ENCODE results near the gene DNM1L. TPM values are rescaled to one million over a fixed set of nuclear protein-coding genes. Genes with fewer than 3 reads are reported as not detected.

Gene DNM1L
- total RNA-seq, 1 experiment from 2014 or later: 112 TPM

DNA sequence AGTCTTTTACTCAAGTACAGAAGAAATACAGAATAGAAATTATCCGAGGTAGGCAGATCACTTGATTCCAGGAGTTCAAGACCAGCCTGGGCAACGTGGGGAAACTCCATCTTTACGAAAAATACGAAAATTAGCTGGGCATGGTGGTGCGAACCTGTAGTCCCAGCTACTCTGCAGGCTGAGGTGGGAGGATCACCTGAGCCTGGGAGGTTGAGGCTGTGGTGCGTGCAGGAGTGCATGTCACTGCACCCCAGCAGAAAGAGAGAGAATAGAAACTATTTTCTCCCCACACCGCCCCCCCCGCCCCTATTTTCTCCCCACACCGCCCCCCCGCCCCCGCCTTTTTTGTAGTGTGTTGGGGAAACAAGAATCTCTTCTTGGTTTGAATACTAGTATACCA is 2.2 kb downstream of the DNM1L start:
- no peaks in the 10 kb centered on the region for H3K9me2 ChIP-seq (ENCODE audit: insufficient read depth)
- peaks cover 21% of the 10 kb centered on the region; the same call in 1 of the 2 replicates for H3F3A ChIP-seq (ENCODE audit: insufficient read depth, low read depth)
- no peaks in the 10 kb centered on the region; the same call in none of the 2 replicates for H4K20me1 ChIP-seq (ENCODE audit: insufficient read depth)
- 0 out of 2 replicates have a peak overlapping the region, but pooled peaks have one; percentile 71 for H3K27ac ChIP-seq
- peak overlapping the region; percentile 82; the same call in 1 of the 2 replicates for H3K4me3 ChIP-seq
- no peak for DNase-seq
- no peaks in the 10 kb centered on the region for H3K27me3 ChIP-seq (ENCODE audit: insufficient read depth, low read depth)
- H3K9me3 ChIP-seq (ENCODE audit: insufficient read depth, low read depth): no peaks in the 10 kb centered on the region
- H3K4me1 ChIP-seq (replicated peaks; ENCODE audit: insufficient read depth): peaks cover 26% of the 10 kb centered on the region
- H3K36me3 ChIP-seq (ENCODE audit: low read depth): 0 out of 2 replicates have a peak, but pooled peaks cover 6% of the 10 kb centered on the region
- no peak for TF ChIP-seq EZH2 (IDR thresholded peaks at IDR 0.05; ENCODE audit: low read depth)
- TF ChIP-seq, protein P1, sequence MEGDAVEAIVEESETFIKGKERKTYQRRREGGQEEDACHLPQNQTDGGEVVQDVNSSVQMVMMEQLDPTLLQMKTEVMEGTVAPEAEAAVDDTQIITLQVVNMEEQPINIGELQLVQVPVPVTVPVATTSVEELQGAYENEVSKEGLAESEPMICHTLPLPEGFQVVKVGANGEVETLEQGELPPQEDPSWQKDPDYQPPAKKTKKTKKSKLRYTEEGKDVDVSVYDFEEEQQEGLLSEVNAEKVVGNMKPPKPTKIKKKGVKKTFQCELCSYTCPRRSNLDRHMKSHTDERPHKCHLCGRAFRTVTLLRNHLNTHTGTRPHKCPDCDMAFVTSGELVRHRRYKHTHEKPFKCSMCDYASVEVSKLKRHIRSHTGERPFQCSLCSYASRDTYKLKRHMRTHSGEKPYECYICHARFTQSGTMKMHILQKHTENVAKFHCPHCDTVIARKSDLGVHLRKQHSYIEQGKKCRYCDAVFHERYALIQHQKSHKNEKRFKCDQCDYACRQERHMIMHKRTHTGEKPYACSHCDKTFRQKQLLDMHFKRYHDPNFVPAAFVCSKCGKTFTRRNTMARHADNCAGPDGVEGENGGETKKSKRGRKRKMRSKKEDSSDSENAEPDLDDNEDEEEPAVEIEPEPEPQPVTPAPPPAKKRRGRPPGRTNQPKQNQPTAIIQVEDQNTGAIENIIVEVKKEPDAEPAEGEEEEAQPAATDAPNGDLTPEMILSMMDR (conservative IDR thresholded peaks at IDR 0.05): no peak
- H2AFZ ChIP-seq: no peak overlapping the region
- H3K4me2 ChIP-seq: peak overlapping the region; percentile 94
- H3K79me2 ChIP-seq (ENCODE audit: low read depth): peaks cover 67% of the 10 kb centered on the region
- BruUV-seq (replicated peaks): no TSS peak
- CTCF ChIA-PET: no interaction called here
- POLR2A ChIA-PET (ENCODE audit: unreplicated experiment): interaction anchor here (0.6 kb wide), 1 partner anchor 11 kb away, joined by 3 read pairs; no protein-coding TSS in a partner anchor
- intact Hi-C loops (cut with micrococcal nuclease; ENCODE audit: unreplicated experiment): no loop called here

DNA sequence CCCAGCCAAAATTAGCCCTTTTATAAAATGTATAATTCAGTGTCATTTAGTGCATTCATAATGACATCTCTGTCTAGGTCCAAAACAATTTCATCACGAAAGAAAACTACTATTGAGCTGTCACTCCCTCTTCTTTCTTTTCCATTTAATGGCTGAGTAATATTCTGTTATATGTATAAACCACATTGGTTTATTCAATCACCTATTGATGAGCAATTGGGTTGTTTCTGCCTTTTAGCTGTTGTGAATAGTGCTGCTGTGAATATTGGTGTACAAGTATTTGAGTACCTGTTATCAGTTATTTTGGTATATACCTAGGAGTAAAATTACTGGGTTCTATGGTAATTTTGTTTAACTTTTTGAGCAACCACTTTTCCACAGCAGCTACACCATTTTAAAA is 7.2 kb downstream of the DNM1L start:
- no peaks in the 10 kb centered on the region for H3K9me3 ChIP-seq (ENCODE audit: insufficient read depth, low read depth)
- no peak overlapping the region for H3K4me3 ChIP-seq
- no TSS peak for BruUV-seq (replicated peaks)
- H3K9me2 ChIP-seq (ENCODE audit: insufficient read depth): 0 out of 2 replicates have a peak, but pooled peaks cover 6% of the 10 kb centered on the region
- no peak overlapping the region for H2AFZ ChIP-seq
- H3K4me2 ChIP-seq: no peak overlapping the region
- TF ChIP-seq, protein P1 (conservative IDR thresholded peaks at IDR 0.05): no peak
- TF ChIP-seq EZH2 (IDR thresholded peaks at IDR 0.05; ENCODE audit: low read depth): no peak
- intact Hi-C loops (cut with micrococcal nuclease; ENCODE audit: unreplicated experiment): no loop called here
- no peaks in the 10 kb centered on the region for H3F3A ChIP-seq (ENCODE audit: insufficient read depth, low read depth)
- H3K36me3 ChIP-seq (ENCODE audit: low read depth): peaks cover 6% of the 10 kb centered on the region; the same call in 1 of the 2 replicates
- DNase-seq: no peak
- H3K27me3 ChIP-seq (ENCODE audit: insufficient read depth, low read depth): no peaks in the 10 kb centered on the region
- H4K20me1 ChIP-seq (ENCODE audit: insufficient read depth): no peaks in the 10 kb centered on the region; the same call in 1 of the 2 replicates
- ChIA-PET POLR2A (ENCODE audit: unreplicated experiment) (interaction anchor here (0.6 kb wide), 2 partner anchors 9 to 55 kb away, joined by 4 to 39 read pairs; no protein-coding TSS in a partner anchor), CTCF (no interaction called here)
- H3K4me1 ChIP-seq (replicated peaks; ENCODE audit: insufficient read depth): peaks cover 4% of the 10 kb centered on the region; the same call in 1 of the 2 replicates
- no peak overlapping the region for H3K27ac ChIP-seq
- H3K79me2 ChIP-seq (ENCODE audit: low read depth): peaks cover 99% of the 10 kb centered on the region

DNA sequence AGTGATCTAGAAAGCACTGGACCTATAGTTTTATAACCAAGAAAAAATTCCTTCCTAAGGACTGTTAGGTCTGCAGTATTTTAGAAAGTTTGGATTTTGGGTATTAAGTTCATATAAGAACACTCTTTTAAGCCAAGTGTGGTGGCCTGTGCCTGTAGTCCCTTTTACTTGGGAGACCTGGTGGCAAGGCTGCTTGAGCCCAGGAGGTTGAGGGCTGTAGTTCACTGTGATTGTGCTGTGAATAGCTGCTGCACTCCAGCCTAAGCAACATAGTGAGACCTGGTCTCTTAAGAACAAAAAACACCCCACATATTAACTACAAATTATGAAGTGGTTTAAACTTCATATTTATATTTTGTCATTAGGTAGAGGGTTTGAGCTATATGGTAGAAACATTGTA is 9.7 kb downstream of the DNM1L start:
- H3F3A ChIP-seq (ENCODE audit: insufficient read depth, low read depth): no peaks in the 10 kb centered on the region
- H3K27me3 ChIP-seq (ENCODE audit: insufficient read depth, low read depth): no peaks in the 10 kb centered on the region
- H2AFZ ChIP-seq: no peak overlapping the region
- H3K27ac ChIP-seq: no peak overlapping the region
- peaks cover 9% of the 10 kb centered on the region; the same call in 1 of the 2 replicates for H3K36me3 ChIP-seq (ENCODE audit: low read depth)
- peaks cover 99% of the 10 kb centered on the region for H3K79me2 ChIP-seq (ENCODE audit: low read depth)
- ChIA-PET POLR2A (ENCODE audit: unreplicated experiment) (no interaction called here), CTCF (interaction anchor here (0.7 kb wide), 1 partner anchor 7 kb away, joined by 3 read pairs; no protein-coding TSS in a partner anchor)
- TF ChIP-seq EZH2 (IDR thresholded peaks at IDR 0.05; ENCODE audit: low read depth): no peak
- TF ChIP-seq, protein P1 (conservative IDR thresholded peaks at IDR 0.05): no peak
- no peaks in the 10 kb centered on the region for H3K4me1 ChIP-seq (replicated peaks; ENCODE audit: insufficient read depth)
- no TSS peak for BruUV-seq (replicated peaks)
- 0 out of 2 replicates have a peak, but pooled peaks cover 2% of the 10 kb centered on the region for H4K20me1 ChIP-seq (ENCODE audit: insufficient read depth)
- H3K4me3 ChIP-seq: no peak overlapping the region
- 0 out of 2 replicates have a peak, but pooled peaks cover 6% of the 10 kb centered on the region for H3K9me2 ChIP-seq (ENCODE audit: insufficient read depth)
- no peak for DNase-seq
- intact Hi-C loops (cut with micrococcal nuclease; ENCODE audit: unreplicated experiment): no loop called here
- H3K9me3 ChIP-seq (ENCODE audit: insufficient read depth, low read depth): no peaks in the 10 kb centered on the region
- H3K4me2 ChIP-seq: no peak overlapping the region

All from PC-9 (cell line).